Fibroblast of lung (primary cell): ENCODE results near the gene SSTR1.

Source experiments
- EZH2 ChIP-seq: IDR thresholded peaks from 2 replicates; pipeline ENCODE4 v1.5.1; 2012; ENCODE audit warnings: low read length, control low read depth, mild to moderate bottlenecking; ENCODE audit errors: missing control alignments
- TF ChIP-seq, protein P1 (sequence below), 2 donors: IDR thresholded peaks in 1 of 2; conservative IDR thresholded peaks in 1 of 2; 1 replicate in 1 of 2; 2 replicates in 1 of 2; pipeline ENCODE4 v1.5.1; 2011 to 2012; ENCODE audit warnings: low read length in 2 of 2, control low read depth in 1 of 2, inconsistent platforms in 1 of 2, low read depth in 1 of 2, mild to moderate bottlenecking in 1 of 2

DNA sequence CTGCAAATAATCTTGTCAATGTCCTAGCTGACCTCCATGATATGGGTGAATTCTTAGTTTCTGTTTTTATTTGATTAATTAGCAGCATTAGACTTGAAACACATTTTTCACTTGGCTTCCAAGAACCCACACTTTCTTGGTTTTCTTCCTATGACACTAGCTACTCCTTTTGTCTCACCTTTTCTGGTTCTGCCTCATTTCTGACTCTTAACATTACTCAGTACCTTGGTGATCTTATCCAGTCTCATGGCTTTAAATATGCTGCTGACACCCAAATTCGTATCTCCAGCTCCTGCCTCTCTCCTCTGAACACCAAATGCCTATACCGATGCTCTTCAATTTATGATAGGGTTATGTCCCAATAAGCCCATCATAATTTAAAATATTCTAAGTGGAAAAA lies 32.0 kb upstream of the SSTR1 start:
- TF ChIP-seq, protein P1, sequence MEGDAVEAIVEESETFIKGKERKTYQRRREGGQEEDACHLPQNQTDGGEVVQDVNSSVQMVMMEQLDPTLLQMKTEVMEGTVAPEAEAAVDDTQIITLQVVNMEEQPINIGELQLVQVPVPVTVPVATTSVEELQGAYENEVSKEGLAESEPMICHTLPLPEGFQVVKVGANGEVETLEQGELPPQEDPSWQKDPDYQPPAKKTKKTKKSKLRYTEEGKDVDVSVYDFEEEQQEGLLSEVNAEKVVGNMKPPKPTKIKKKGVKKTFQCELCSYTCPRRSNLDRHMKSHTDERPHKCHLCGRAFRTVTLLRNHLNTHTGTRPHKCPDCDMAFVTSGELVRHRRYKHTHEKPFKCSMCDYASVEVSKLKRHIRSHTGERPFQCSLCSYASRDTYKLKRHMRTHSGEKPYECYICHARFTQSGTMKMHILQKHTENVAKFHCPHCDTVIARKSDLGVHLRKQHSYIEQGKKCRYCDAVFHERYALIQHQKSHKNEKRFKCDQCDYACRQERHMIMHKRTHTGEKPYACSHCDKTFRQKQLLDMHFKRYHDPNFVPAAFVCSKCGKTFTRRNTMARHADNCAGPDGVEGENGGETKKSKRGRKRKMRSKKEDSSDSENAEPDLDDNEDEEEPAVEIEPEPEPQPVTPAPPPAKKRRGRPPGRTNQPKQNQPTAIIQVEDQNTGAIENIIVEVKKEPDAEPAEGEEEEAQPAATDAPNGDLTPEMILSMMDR (conservative IDR thresholded peaks at IDR 0.05 in 1 of 2, IDR thresholded peaks at IDR 0.05 in 1 of 2; ENCODE audit: low read depth in 1 of 2, low read length in 2 of 2), result no peak
- TF ChIP-seq EZH2, result no peak
